ENCODE data around the gene HLA-DOB. TPM values are rescaled to one million over a fixed set of nuclear protein-coding genes. Genes with fewer than 3 reads are reported as not detected.

The HLA-DOB gene
- total RNA-seq, 1 donor from 2014 or later = 0.20 TPM

DNA sequence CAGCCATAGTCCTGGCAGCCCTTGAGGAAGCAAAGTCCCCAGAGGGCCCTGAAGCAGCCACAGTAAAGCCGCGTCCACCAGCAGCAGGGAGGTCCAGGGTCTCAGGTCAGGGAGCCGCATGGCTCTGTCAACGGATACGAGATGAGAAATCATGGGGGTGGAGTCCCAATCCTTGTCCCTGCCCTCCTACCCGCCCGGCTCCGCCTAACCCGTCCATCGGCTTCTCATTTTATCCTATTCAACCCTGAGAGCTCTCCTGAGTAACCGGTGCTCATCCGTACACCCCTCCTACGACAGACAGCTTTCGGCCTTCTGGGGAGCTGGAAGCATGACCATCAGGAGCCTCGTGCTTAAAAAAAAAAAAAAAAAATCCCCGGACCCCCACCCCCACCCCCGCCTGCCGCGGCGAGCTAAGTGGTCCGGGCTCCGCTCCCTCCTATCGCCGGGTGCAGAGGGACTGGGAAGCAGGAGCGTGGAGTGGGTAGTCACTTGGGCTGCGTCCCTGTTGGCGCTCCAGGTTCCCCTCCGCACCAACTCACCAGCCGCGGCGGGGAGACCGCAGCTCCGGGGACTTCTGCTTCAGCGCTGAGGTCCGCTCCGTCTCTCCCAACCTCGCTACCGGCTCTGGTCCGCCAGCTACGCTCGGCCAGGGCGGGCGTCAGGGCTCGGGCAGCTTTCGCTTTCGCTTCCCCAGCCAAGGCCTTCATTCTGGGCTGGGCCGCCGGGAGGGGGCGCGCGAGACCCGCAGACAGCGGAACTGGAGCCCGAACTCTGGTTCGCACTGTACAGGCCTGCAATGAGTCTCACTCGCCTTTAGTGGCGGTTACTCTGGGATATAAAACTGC, 21.5 kb upstream of the HLA-DOB start, which contains the start of gene TAP2:
TAP2 (minus strand) TSS at position 626 of the 845 bp plus-strand sequence; CDS start at position 120, 506 bp downstream.
- no peak for FAIRE-seq
- DNase-seq (ENCODE audit: low read depth) = peak; percentile 76
- H3K27ac ChIP-seq (ENCODE audit: low read depth, low read length) = peak within 1 kb of the TSS; percentile 90

DNA sequence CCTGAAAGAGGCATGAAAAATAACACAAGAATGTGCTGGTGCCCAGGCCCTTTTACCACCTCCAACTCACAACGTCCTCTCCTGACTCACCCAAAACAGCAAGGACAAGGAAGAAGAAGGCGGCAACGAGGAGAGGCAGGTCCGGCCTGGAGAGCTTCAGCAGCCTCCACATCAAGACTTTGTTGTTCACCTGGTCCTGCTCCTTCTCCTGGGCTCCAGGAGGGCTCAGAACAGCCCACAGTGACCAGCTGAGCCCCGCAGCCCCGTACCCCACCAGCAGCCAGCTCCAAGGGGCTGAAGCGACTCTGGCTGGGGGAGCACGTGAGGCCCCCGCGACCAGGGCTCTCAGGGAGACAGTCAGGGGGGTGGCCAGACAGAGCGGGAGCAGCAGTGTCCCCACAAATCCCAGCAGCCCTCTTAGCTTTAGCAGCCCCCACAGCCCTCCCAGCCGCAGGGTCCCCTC, 20.9 kb upstream of the HLA-DOB start:
- Mint-ChIP-seq H3K36me3 (ENCODE audit: low read depth, unreplicated experiment) (peaks cover 27% of the 10 kb centered on the region), H3K27me3 (ENCODE audit: low read depth, unreplicated experiment) (peaks cover 10% of the 10 kb centered on the region), H3K4me1 (ENCODE audit: low read depth, unreplicated experiment) (peaks cover 21% of the 10 kb centered on the region), H3K4me3 (ENCODE audit: unreplicated experiment) (peak overlapping the region; percentile 87), H3K27ac (ENCODE audit: unreplicated experiment) (no peak overlapping the region), H3K9me3 (ENCODE audit: unreplicated experiment) (peaks cover 1% of the 10 kb centered on the region)
- Histone ChIP-seq H3K4me3 (ENCODE audit: insufficient read depth, low read depth, low read length) (peak overlapping the region; percentile 79), H3K79me2 (ENCODE audit: insufficient read depth, low read length) (peaks cover 9% of the 10 kb centered on the region), H3K36me3 (ENCODE audit: insufficient read depth, low read length) (no peaks in the 10 kb centered on the region), H3K4me1 (ENCODE audit: insufficient read depth, low read length) (peaks cover 10% of the 10 kb centered on the region), H4K20me1 (ENCODE audit: insufficient read depth, low read length) (peaks cover 8% of the 10 kb centered on the region), H2AFZ (ENCODE audit: low read depth, low read length) (peak overlapping the region; percentile 94), H3K9me3 (ENCODE audit: insufficient read depth, low read depth, low read length) (no peaks in the 10 kb centered on the region), H3K27ac (ENCODE audit: low read depth, low read length) (peak overlapping the region; percentile 90), H3K27me3 (ENCODE audit: insufficient read depth, low read length) (no peaks in the 10 kb centered on the region), H3K4me2 (ENCODE audit: low read length) (peak overlapping the region; percentile 95), H3K9ac (ENCODE audit: low read length) (peak overlapping the region; percentile 87)
- TF ChIP-seq, protein P1, sequence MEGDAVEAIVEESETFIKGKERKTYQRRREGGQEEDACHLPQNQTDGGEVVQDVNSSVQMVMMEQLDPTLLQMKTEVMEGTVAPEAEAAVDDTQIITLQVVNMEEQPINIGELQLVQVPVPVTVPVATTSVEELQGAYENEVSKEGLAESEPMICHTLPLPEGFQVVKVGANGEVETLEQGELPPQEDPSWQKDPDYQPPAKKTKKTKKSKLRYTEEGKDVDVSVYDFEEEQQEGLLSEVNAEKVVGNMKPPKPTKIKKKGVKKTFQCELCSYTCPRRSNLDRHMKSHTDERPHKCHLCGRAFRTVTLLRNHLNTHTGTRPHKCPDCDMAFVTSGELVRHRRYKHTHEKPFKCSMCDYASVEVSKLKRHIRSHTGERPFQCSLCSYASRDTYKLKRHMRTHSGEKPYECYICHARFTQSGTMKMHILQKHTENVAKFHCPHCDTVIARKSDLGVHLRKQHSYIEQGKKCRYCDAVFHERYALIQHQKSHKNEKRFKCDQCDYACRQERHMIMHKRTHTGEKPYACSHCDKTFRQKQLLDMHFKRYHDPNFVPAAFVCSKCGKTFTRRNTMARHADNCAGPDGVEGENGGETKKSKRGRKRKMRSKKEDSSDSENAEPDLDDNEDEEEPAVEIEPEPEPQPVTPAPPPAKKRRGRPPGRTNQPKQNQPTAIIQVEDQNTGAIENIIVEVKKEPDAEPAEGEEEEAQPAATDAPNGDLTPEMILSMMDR (IDR thresholded peaks at IDR 0.05; ENCODE audit: insufficient read depth, low read depth, low read length) = no peak
- no peak for TF ChIP-seq EZH2 (IDR thresholded peaks at IDR 0.05; ENCODE audit: insufficient read depth, low read length)
- FAIRE-seq = no peak
- peak; percentile 19 for DNase-seq (ENCODE audit: low read depth)

More for the DNA sequence above, 21.5 kb upstream of the HLA-DOB start, which contains the start of gene TAP2:
- H3K4me3 ChIP-seq (ENCODE audit: insufficient read depth, low read depth, low read length) = peak within 1 kb of the TSS; percentile 79
- no peaks in the 10 kb centered on the region for H3K27me3 ChIP-seq (ENCODE audit: insufficient read depth, low read length)
- H3K9me3 ChIP-seq (ENCODE audit: insufficient read depth, low read depth, low read length) = no peaks in the 10 kb centered on the region
- H3K4me2 ChIP-seq (ENCODE audit: low read length) = peak within 1 kb of the TSS; percentile 95
- Mint-ChIP-seq H3K4me1 (ENCODE audit: low read depth, unreplicated experiment) (peaks cover 26% of the 10 kb centered on the region), H3K4me3 (ENCODE audit: unreplicated experiment) (peak within 1 kb of the TSS; percentile 87), H3K9me3 (ENCODE audit: unreplicated experiment) (peaks cover 1% of the 10 kb centered on the region), H3K27ac (ENCODE audit: unreplicated experiment) (peak within 1 kb of the TSS; percentile 77), H3K36me3 (ENCODE audit: low read depth, unreplicated experiment) (peaks cover 31% of the 10 kb centered on the region), H3K27me3 (ENCODE audit: low read depth, unreplicated experiment) (peaks cover 10% of the 10 kb centered on the region)
- peak within 1 kb of the TSS; percentile 87 for H3K9ac ChIP-seq (ENCODE audit: low read length)
- H3K36me3 ChIP-seq (ENCODE audit: insufficient read depth, low read length) = no peaks in the 10 kb centered on the region
- H3K79me2 ChIP-seq (ENCODE audit: insufficient read depth, low read length) = peaks cover 9% of the 10 kb centered on the region
- peaks cover 8% of the 10 kb centered on the region for H4K20me1 ChIP-seq (ENCODE audit: insufficient read depth, low read length)
- peak within 1 kb of the TSS; percentile 94 for H2AFZ ChIP-seq (ENCODE audit: low read depth, low read length)
- peaks cover 10% of the 10 kb centered on the region for H3K4me1 ChIP-seq (ENCODE audit: insufficient read depth, low read length)
- TF ChIP-seq, protein P1 (IDR thresholded peaks at IDR 0.05; ENCODE audit: insufficient read depth, low read depth, low read length) = peak; percentile 86
- no peak for TF ChIP-seq EZH2 (IDR thresholded peaks at IDR 0.05; ENCODE audit: insufficient read depth, low read length)

All from astrocyte (in vitro differentiated cells and primary cell).